ENCODE data around the gene CEP43. TPM values are rescaled to one million over a fixed set of nuclear protein-coding genes. Genes with fewer than 3 reads are reported as not detected.

Gene CEP43
- total and polyA plus RNA-seq, 2 of the 8 experiments (the other 6 are each of a cell fraction or from before 2014, with no cell fraction given), result 12.0 to 31.2 TPM

- TF ChIP-seq E2F6 (IDR thresholded peaks at IDR 0.05), result no peak
These were observed 34.9 kb downstream of the CEP43 start (continued) for GRCh38 chr6:167034056-167034455.
